Stimulated activated CD8-positive, alpha-beta memory T cell treated with anti-CD3 and anti-CD28 coated beads, Interleukin-4, amount 100 ng/mL, for 4 hours (primary cell): Measurements from ENCODE around the gene MCM3AP.

ENCODE experiments used
- DNase-seq, 2 donors: peaks; one replicate each; pipeline ENCODE4 v3.0.0-alpha.2; 2020; ENCODE audit warnings: low read depth in 2 of 2, low spot score in 1 of 2

The MCM3AP gene

GRCh38 chr21:46285206-46285661 lies at the start of gene MCM3AP:
MCM3AP (minus strand) TSS chr21:46285611; CDS start chr21:46285286, 325 bp downstream.
- DNase-seq: no peak

- no peak for DNase-seq
Observed at GRCh38 chr21:46334351-46335140, 49.1 kb upstream of the MCM3AP start.

GRCh38 chr21:46329796-46330195 lies 44.4 kb upstream of the MCM3AP start:
- no peak for DNase-seq

DNA sequence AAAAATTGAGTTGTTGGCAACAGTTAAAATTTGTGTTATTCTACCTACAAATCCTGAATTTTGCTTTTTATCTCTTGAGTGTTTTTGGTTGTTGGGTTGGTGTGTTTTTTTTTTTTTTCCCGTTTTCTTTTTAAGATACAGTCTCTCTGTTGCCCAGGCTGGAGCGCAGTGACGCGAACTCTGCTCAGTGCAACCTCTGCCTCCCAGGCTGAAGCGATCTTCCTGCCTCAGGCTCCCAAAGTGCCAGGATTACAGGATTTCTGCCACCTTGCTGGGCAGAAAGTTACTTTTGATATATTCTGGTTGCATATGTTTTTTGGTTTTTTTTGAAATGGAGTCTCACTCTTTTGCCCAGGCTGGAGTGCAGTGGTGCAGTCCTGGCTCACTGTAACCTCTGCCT lies 42.7 kb upstream of the MCM3AP start:
- DNase-seq: no peak

DNA sequence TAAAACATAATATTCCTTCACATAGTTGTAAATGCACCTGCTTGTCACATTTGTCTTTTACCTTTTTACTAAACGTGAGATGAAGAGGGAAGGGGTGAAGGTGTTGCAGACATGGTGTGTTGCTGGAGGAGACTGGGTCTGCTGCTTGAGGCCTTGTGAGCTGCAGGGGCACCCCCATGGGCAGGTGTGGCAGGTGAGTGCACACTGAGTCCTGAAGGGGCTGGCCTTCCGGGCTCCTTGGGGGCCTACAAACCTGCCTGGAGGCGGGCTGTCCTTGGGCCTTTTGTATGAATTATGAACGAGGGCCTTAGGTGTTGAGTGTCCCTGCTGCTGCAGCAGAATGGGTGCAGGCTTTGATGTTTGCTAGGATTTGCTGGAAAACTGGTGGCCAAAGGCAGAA lies 42.3 kb upstream of the MCM3AP start:
- DNase-seq: no peak

- no peak for DNase-seq
Observed at GRCh38 chr21:46326110-46326703, 40.8 kb upstream of the MCM3AP start.

GRCh38 chr21:46325073-46325912 lies 39.9 kb upstream of the MCM3AP start:
- DNase-seq: no peak

GRCh38 chr21:46324390-46325072 lies 39.1 kb upstream of the MCM3AP start:
- peak; percentile 70 to 74 for DNase-seq

DNA sequence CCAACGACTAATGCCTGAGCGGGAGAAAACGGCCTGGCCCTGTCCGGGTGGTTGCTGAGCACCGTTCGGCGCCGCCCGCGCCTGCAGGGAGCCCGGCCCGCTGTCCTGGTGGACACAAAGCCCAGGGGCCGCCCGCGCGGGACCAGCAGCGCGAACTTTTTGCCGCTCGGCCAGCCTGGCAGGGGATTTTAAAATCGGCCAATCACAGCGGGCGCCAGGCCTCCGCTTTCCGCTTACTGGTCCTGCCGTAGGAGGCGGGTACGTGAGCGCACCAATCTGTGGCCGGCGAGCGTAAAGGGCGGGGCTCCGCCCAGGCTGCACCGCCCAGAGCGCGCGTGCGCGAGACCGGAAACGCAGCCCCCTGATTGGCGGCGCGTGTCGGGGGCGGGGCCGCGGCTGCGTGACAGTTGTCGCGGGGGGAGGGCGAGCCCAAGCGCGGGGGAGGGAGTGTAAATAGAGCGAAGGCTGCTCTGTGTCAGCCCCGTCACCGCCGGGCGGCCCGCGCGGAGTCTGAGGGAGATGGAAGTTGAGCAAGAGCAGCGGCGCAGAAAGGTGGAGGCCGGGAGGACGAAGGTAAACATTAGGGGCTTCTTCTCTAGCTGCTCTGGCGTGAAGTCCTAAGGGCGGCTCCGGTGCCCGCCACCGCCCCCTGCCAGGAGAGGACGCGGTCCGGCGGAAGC lies 38.4 kb upstream of the MCM3AP start, which contains the start of the genes C21orf58 and PCNT:
C21orf58 (minus strand) TSS at position 161 of the 680 bp plus-strand sequence. CDS start 1,132 bp downstream, outside the sequence.
PCNT (plus strand) TSS at position 447 of the 680 bp plus-strand sequence; CDS start at position 520, 73 bp downstream.
- peak; percentile 88 to 95 for DNase-seq

DNA sequence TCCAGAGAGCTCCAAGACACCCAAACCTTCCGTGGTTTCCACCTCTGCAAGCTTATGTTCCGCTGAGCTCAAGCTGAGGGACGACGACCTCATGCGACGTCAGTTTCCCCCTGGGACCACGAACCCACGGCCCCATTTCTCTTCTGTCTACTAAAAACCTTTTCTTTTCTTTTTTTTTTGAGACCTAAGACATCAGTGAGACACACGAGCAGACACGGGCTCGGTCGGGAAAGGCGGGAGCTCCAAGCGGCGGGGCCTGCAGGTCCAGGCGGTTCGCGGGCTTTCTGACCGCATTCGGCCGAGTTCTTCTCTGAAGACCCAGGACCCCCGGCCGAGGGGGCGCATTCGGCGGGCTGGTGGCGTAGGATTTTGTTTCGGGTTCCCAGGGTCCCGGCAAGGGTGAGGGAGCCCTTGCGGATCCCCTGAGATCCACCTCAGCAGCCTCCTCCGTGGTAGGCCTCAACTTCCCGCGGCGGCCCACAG lies 37.9 kb upstream of the MCM3AP start:
- no peak for DNase-seq

DNA sequence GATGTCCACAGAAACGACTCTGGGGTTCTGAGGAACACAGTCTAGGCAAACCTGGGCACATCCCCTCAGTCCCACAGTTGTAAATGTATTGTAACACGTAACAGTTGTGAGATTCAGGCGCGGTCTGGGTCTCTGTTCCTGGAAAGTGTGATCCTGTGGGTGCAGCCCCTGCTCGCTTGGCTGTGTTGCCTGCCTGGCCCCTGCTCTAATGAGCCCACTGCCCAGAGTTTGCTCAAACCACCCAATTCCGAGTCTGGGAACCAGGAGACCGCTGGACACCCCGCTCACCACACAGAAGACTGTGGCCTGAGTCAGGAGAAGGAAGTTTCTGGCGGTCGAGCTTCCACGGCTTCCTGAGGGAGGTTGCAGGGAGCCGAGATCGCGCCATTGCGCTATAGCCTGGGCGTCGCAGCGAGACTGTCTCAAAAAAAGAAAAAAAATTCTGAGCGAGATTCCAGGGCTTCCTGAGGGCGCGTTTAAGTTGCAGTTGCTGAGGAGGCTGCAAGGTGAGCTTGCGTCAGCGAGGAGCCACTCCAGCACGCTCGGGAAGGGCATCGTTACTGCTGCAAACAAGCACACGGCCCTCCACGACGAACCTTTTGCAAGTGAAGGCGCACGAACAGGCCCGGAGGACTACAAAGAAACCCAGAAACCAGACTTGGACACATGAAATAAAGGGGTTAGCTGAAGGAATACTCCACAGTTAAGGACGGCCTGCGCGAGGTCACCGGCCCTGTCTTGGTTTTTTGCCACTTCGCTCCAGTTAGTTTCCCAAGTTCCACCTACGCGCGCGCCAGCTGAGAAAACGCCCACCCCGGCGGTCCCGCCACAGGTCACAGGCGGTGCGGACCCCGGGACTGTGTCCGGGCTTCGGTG lies 37.2 kb upstream of the MCM3AP start:
- no peak for DNase-seq

GRCh38 chr21:46320331-46320801 lies 35.0 kb upstream of the MCM3AP start:
- DNase-seq: no peak

GRCh38 chr21:46319186-46319585 lies 33.8 kb upstream of the MCM3AP start:
- DNase-seq: no peak

- DNase-seq: no peak
Observed at GRCh38 chr21:46318464-46318845, 33.0 kb upstream of the MCM3AP start.

GRCh38 chr21:46317710-46318463 lies 32.5 kb upstream of the MCM3AP start:
- DNase-seq: no peak

GRCh38 chr21:46316708-46317324 lies 31.4 kb upstream of the MCM3AP start:
- no peak for DNase-seq

- no peak for DNase-seq
Observed at GRCh38 chr21:46314441-46315020, 29.1 kb upstream of the MCM3AP start.

GRCh38 chr21:46312949-46313348 lies 27.5 kb upstream of the MCM3AP start:
- no peak for DNase-seq
